IPS-18a (cell line): Measurements from ENCODE around the gene CD52.
"Not testable (repeated sequence)": the region's sequence is repeated elsewhere in the genome, so short reads cannot be mapped to it uniquely, and the experiment has no call there.

Experiments used
- H3K27ac ChIP-seq: one replicate; pipeline ENCODE4 v1.5.1; 2013; ENCODE audit warnings: low read length
- H3K27me3 ChIP-seq: one replicate; pipeline ENCODE4 v1.6.1; 2013; ENCODE audit warnings: mild to moderate bottlenecking, low read length; ENCODE audit not compliant: control insufficient read depth, insufficient read depth
- H3K36me3 ChIP-seq: one replicate; pipeline ENCODE4 v1.6.1; 2013; ENCODE audit warnings: low read depth, low read length; ENCODE audit not compliant: control insufficient read depth
- H3K4me1 ChIP-seq: one replicate; pipeline ENCODE4 v1.6.1; 2013; ENCODE audit warnings: low read depth, low read length; ENCODE audit not compliant: control insufficient read depth
- H3K4me3 ChIP-seq: one replicate; pipeline ENCODE4 v1.5.1; 2013; ENCODE audit warnings: low read length
- H3K9ac ChIP-seq: one replicate; pipeline ENCODE4 v1.6.1; 2013; ENCODE audit warnings: mild to moderate bottlenecking, low read length, moderate library complexity
- H3K9me3 ChIP-seq: one replicate; pipeline ENCODE4 v1.6.1; 2013; ENCODE audit warnings: low read depth, low read length; ENCODE audit not compliant: control insufficient read depth

The CD52 gene

DNA sequence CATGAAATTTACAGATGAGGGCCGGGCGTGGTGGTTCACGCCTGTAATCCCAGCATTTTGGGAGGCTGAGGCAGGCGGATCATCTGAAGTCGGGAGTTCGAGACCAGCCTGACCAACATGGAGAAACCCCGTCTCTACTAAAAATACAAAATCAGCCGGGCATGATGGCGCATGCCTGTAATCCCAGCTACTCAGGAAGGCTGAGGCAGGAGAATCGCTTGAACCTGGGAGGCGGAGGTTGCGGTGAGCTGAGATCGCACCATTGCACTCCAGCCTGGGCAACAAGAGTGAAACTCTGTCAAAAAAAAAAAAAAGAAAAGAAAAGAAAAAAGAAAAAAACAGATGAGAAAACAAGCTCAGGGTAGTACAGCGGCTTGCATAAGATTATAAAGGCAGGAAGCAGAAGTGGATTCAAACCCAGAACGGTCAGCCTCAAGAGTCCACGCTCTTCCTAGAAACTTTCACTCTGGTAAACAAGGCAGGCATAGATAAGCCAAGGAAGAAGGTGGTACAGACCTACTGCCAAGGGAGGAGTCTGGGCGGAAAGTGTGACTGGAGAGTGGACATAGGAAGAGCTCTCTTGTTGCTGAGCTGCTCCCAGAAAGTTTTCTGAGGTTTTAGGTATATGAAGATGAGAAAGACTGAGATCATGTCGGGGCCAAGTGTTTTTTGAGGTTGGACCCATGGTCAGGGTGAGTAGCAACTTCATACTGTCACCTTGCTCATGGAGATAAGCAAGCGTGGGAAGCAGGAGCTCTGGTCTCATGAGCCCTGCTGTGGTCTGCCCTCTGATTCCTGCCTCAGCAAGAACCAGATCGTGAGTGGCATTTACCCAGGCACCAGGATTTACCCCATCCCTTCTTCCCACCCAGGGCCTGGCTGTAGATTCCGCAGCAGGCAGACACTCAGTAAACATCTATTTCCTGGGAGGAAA, 9.5 kb upstream of the CD52 start:
- not testable (repeated sequence) for H3K27me3 ChIP-seq, H3K4me3 ChIP-seq, H3K27ac ChIP-seq, H3K9ac ChIP-seq, H3K36me3 ChIP-seq, H3K9me3 ChIP-seq, H3K4me1 ChIP-seq

DNA sequence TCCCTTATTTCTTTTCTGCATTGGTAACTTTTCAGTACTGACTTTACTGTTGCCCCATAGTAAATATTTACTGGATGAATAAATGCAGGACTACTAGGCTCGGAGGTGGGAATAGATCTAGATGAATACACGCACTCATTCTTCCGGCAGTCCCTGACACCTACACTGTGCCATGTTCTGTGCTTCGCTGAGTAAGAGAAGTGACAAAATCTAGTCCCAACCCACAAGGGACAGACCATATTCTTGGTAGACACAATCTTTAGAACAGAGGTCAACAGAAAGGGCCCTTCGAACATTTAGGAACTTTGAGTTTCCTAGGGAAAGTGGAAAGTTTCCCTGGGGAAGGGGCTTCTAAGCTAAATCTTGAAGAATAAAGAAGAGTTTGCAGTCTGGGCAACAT, 3.3 kb upstream of the CD52 start:
- H3K36me3 ChIP-seq: no peaks in the 10 kb centered on the region
- no peaks in the 10 kb centered on the region for H3K9me3 ChIP-seq
- H3K4me3 ChIP-seq: no peak overlapping the region
- no peaks in the 10 kb centered on the region for H3K27me3 ChIP-seq
- H3K9ac ChIP-seq: no peak overlapping the region
- no peak overlapping the region for H3K27ac ChIP-seq
- H3K4me1 ChIP-seq: no peaks in the 10 kb centered on the region

DNA sequence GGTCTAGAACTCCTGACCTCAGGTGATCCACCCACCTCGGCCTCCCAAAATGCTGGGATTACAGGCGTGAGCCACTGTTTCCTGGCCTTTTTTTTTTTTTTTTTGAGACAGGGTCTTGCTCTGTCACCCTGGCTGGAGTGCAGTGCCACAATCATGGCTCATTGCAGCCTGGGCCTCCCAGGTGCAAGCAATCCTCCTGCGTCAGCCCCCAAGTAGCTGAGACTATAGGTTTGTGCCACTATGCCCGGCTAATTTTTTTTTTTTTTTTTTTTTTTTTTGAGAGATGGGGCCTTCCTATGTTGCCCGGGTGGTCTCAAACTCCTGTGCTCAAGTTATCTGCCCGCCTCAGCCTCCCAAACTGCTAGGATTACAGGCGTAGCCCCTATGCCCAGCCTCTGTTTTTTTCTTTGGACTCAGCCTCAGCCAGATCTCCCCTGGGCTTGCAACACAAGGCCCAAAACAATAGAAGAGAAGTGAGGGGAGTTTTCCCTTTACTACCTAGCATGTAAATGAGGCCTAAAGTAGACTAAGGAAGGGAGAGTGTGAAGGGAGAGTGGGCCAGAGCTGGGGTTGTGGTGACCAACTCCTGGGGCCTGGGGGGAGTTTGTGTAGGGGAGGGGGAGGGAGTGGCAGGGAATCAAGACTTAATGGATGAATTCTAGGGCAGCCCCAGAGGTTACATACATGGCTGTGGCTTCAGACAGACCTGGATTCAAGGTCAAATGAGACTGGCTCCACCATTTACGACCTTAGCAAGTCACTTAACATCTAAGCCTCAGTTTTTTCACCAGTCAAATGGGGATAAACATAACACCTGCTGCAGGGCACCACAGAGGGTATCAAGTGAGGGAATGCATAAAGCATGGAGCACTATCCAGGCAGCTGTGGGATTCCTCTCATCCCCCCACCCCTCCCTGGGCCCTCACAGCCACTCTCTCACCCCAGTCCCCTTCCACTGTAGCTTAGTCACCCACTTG, 1.6 kb upstream of the CD52 start:
- Histone ChIP-seq H3K4me3 (no peak overlapping the region), H3K36me3 (no peaks in the 10 kb centered on the region), H3K27me3 (no peaks in the 10 kb centered on the region), H3K9me3 (no peaks in the 10 kb centered on the region), H3K4me1 (no peaks in the 10 kb centered on the region), H3K9ac (no peak overlapping the region), H3K27ac (no peak overlapping the region)

DNA sequence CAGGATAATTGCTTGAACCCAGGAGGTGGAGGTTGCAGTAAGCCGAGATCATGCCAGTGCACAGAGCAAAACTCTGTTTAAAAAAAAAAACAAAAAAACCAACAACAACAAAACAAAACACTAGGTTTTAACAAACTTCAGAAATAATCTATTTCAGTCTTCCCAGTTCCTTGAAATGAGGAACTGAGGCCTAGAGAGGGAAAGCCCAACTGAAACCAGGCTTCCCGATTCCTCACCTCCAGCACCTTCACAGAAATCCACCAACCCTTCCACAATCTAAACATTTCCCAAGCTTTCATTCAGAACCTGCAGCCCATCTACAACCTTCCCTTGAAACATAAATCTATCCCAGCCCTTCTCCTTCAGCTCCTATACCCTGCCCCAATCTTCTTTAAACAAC, 612 bp upstream of the CD52 start:
- no peaks in the 10 kb centered on the region for H3K27me3 ChIP-seq
- no peak overlapping the region for H3K27ac ChIP-seq
- H3K36me3 ChIP-seq: no peaks in the 10 kb centered on the region
- H3K9me3 ChIP-seq: no peaks in the 10 kb centered on the region
- no peaks in the 10 kb centered on the region for H3K4me1 ChIP-seq
- no peak overlapping the region for H3K4me3 ChIP-seq
- H3K9ac ChIP-seq: no peak overlapping the region

DNA sequence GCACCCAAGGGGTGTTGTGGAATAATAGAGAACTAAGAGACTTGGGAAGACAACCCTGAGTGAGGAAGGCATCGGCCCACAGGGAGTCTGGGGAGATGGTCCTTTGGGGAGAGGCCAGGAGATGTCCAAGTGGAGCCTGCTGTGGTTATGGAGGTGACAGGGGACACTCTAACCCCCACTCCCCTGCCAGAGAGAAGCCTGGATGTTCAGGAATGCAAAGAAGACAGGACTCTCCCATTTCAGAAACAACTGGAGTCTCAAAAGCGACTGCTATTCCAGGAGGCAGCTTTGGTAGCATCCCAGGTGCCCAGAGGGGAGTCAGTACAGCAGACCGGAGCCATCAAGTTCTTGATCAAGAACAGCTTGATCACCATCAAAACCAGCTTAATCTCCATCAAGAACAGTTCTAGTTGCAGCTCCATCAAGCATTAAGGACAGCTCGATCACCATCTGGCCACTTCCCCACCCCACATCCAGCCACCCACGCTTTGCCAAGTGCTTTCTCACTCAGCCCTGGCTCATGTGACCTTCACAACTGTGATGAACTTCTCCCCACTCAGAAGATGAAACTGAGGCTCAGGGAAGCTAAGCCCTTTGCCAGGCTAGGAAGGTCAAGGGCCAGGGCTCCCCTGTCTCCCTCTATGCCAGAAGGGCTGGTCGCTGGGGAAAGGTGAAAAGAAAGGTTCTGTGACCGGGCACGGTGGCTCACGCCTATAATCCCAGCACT, 743 bp downstream of the CD52 start:
- no peaks in the 10 kb centered on the region for H3K27me3 ChIP-seq
- no peak overlapping the region for H3K9ac ChIP-seq
- peaks cover 5% of the 10 kb centered on the region for H3K36me3 ChIP-seq
- H3K4me1 ChIP-seq: no peaks in the 10 kb centered on the region
- H3K4me3 ChIP-seq: no peak overlapping the region
- no peaks in the 10 kb centered on the region for H3K9me3 ChIP-seq
- no peak overlapping the region for H3K27ac ChIP-seq

GRCh38 chr1:26320896-26321295, 3.1 kb downstream of the CD52 start:
- H3K4me1 ChIP-seq: no peaks in the 10 kb centered on the region
- H3K27ac ChIP-seq: no peak overlapping the region
- no peak overlapping the region for H3K4me3 ChIP-seq
- no peaks in the 10 kb centered on the region for H3K9me3 ChIP-seq
- H3K36me3 ChIP-seq: peaks cover 20% of the 10 kb centered on the region
- H3K27me3 ChIP-seq: no peaks in the 10 kb centered on the region
- H3K9ac ChIP-seq: no peak overlapping the region

GRCh38 chr1:26321315-26322041, 3.7 kb downstream of the CD52 start:
- Histone ChIP-seq H3K36me3 (peaks cover 20% of the 10 kb centered on the region), H3K9ac (no peak overlapping the region), H3K4me3 (no peak overlapping the region), H3K9me3 (no peaks in the 10 kb centered on the region), H3K4me1 (no peaks in the 10 kb centered on the region), H3K27me3 (no peaks in the 10 kb centered on the region), H3K27ac (no peak overlapping the region)

DNA sequence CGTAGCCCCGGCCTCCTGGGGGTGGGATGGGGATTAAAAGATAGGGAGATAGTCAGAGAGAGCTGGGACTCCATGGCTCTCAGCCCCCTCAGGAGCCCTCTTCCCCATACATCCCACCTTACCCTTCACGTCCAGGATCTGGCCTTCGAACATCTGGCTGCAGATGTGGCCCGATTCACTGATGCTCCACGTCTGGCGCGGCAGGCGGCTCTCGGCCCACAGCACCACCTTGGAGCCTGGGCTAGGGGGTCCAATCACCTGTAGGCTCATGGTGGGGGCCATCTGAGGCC, 4.2 kb downstream of the CD52 start:
- Histone ChIP-seq H3K27me3 (no peaks in the 10 kb centered on the region), H3K9ac (no peak overlapping the region), H3K27ac (no peak overlapping the region), H3K4me1 (no peaks in the 10 kb centered on the region), H3K9me3 (no peaks in the 10 kb centered on the region), H3K36me3 (peaks cover 24% of the 10 kb centered on the region), H3K4me3 (no peak overlapping the region)

DNA sequence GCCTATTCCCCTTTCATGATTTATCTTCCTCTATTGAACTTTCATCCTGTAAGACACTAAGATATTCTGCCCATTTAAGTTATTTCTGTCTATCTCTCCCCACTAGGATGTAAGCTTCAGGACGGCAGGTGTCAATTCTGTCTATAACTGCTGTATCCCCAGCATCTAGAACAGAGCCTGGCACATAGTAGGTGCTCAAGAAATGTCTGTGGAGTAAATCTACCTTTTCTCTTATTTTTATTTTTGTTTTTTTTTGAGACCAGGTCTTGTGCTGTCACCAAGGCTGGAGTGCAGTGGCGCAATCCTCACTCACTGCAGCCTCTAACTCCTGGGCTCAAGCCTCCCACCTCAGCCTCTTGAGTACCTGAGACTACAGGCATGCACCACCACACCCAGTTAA, 5.6 kb downstream of the CD52 start:
- Histone ChIP-seq H3K27me3 (no peaks in the 10 kb centered on the region), H3K4me1 (no peaks in the 10 kb centered on the region), H3K9me3 (no peaks in the 10 kb centered on the region), H3K36me3 (peaks cover 24% of the 10 kb centered on the region), H3K9ac (no peak overlapping the region), H3K4me3 (no peak overlapping the region), H3K27ac (no peak overlapping the region)

GRCh38 chr1:26324550-26324949, 6.8 kb downstream of the CD52 start:
- H3K9me3 ChIP-seq: no peaks in the 10 kb centered on the region
- H3K27ac ChIP-seq: no peak overlapping the region
- H3K27me3 ChIP-seq: no peaks in the 10 kb centered on the region
- peaks cover 24% of the 10 kb centered on the region for H3K36me3 ChIP-seq
- no peaks in the 10 kb centered on the region for H3K4me1 ChIP-seq
- no peak overlapping the region for H3K9ac ChIP-seq
- H3K4me3 ChIP-seq: no peak overlapping the region

GRCh38 chr1:26327956-26328362, 10.2 kb downstream of the CD52 start:
- no peak overlapping the region for H3K9ac ChIP-seq
- H3K36me3 ChIP-seq: peaks cover 35% of the 10 kb centered on the region

More at GRCh38 chr1:26327956-26328362, 10.2 kb downstream of the CD52 start:
- Histone ChIP-seq H3K9me3 (no peaks in the 10 kb centered on the region), H3K4me1 (no peaks in the 10 kb centered on the region), H3K27ac (no peak overlapping the region), H3K27me3 (no peaks in the 10 kb centered on the region), H3K4me3 (no peak overlapping the region)
